Heart right ventricle (tissue), 16 donors: ENCODE measurements around the gene STAG1. TPM values are rescaled to one million over a fixed set of nuclear protein-coding genes. Genes with fewer than 3 reads are reported as not detected.
"Not testable (repeated sequence)": the region's sequence is repeated elsewhere in the genome, so short reads cannot be mapped to it uniquely, and the experiment has no call there.

ENCODE experiments used
- ATAC-seq, 8 donors: fragments of 200-7000 bp; cut with Tn5 transposase; one replicate each; pipeline ENCODE4 v1.9.1; 2020; ENCODE audit warnings: mild to moderate bottlenecking in 8 of 8, moderate library complexity in 8 of 8, moderate number of reproducible peaks in 1 of 8
- DNase-seq, 2 donors: peaks; one replicate each; pipeline ENCODE4 v3.0.0-alpha.2; 2020
- H3K27ac ChIP-seq, 10 donors: fragments of 200-600 bp; sonication (generic) in 2 of 10; one replicate each; pipeline versions ENCODE4 v1.5.0 to v1.8.0; 2020 to 2022; ENCODE audit warnings: mild to moderate bottlenecking in 3 of 10
- H3K27me3 ChIP-seq, 7 donors: fragments of 200-600 bp; one replicate each; pipeline ENCODE4 v1.8.0; 2021 to 2022; ENCODE audit warnings: mild to moderate bottlenecking in 2 of 7
- H3K36me3 ChIP-seq, 9 donors: fragments of 200-600 bp; sonication (generic) in 1 of 9; one replicate each; pipeline versions ENCODE4 v1.5.0 to v1.8.0; 2020 to 2022; ENCODE audit warnings: mild to moderate bottlenecking in 2 of 9
- H3K4me1 ChIP-seq, 9 donors: fragments of 200-600 bp; sonication (generic) in 1 of 9; one replicate each; pipeline versions ENCODE4 v1.5.0 to v1.8.0; 2020 to 2022; ENCODE audit warnings: mild to moderate bottlenecking in 4 of 9
- H3K4me3 ChIP-seq, 10 donors: fragments of 200-600 bp; sonication (generic) in 2 of 10; one replicate each; pipeline versions ENCODE4 v1.5.0 to v1.8.0; 2020 to 2022; ENCODE audit warnings: mild to moderate bottlenecking in 7 of 10, moderate library complexity in 2 of 10
- H3K9me3 ChIP-seq, 11 donors: fragments of 200-600 bp in 10 of 11; sonication (generic) in 2 of 11; one replicate each; pipeline versions ENCODE4 v1.5.0 to v1.8.0; 2013 to 2022; ENCODE audit warnings: mild to moderate bottlenecking in 2 of 11, control low read depth in 1 of 11, moderate library complexity in 1 of 11
- WGBS, 2 donors: extraction: QIAGEN DNeasy Blood & Tissue Kit; methylation state at CpG; one replicate each; pipeline ENCODE4 v1.1.7; 2013; ENCODE audit warnings: inconsistent platforms in 1 of 2; 5-methylcytosine and 5-hydroxymethylcytosine counted together
- intact Hi-C, 10 donors: fragments of 100-400 bp; cut with DNase I; formaldehyde crosslinking; loops; one replicate each; pipeline versions ENCODE4 v1.11.1 to v1.14.2; 2022
- polyA plus RNA-seq, 2 donors: library from polyadenylated mRNA; stranded (reverse); fragments of 200-250 nt; gene quantifications; one replicate each; pipeline ENCODE4 v1.2.3, GENCODE V29; 2013
- total RNA-seq, 10 donors: library from RNA; stranded (reverse); fragmentation: NEBNext Ultra II Directional in 3 of 10; extraction: Animal tissue kit (Norgen Biotek cat#: 25700) in 3 of 10; gene quantifications; one replicate each; pipeline versions ENCODE4 v1.2.1 to v1.2.4, GENCODE V29; 2021 to 2023
- TF ChIP-seq, protein P1 (sequence below), 9 donors: fragments of 200-600 bp; sonication (generic) in 2 of 9; IDR thresholded peaks; one replicate each; pipeline versions ENCODE4 v1.5.0 to v1.8.0; 2021 to 2022; ENCODE audit warnings: antibody characterized with exemption in 9 of 9, mild to moderate bottlenecking in 5 of 9, moderate library complexity in 1 of 9
- donor health status: Arrhythmogenic right ventricular cardiomyopathy.
- donor health status: ischemic (EF 13 %, LVEDD 7.1; RV severe dilation, severe dysfunction).
- donor health status: healthy with polysubstance abuse.
- donor health status: DM: no; HTN: yes; CAD: no.
- donor health status: DM: no; HTN: no; CAD: no.
- donor health status: ischemic (EF 25% LVEDD 6.9; RV normal size, moderate dysfunction).
- donor health status: ischemic (EF 25% LVEDD 5.7; RV mildly dilated, moderate dysfunction).
- donor health status: healthy.
- donor health status: DM: yes; HTN: yes; CAD: no.
- donor health status: Ischemic cardiomyopathy.
- donor health status: ischemic (EF 35%, LVEDD 5.7; RV mildly dilated, moderate dysfunction).
- donor health status: nonischemic (EF 11% LVEDD 7.7; RV severe dilation, severe dysfunction).
- donor health status: DM: yes; HTN: yes; CAD: no.
- donor health status: PGD.
- donor health status: ischemic (EF 29% LVEDD 5.4; RV normal size, mild dysfunction).
- donor health status: nonischemic (EF 23%, LVEDD 6.1; RV moderate dilation, normal function).

The STAG1 gene
- total and polyA plus RNA-seq, 12 donors: 8.0 to 27.6 (median 19.6) TPM

- TF ChIP-seq, protein P1, sequence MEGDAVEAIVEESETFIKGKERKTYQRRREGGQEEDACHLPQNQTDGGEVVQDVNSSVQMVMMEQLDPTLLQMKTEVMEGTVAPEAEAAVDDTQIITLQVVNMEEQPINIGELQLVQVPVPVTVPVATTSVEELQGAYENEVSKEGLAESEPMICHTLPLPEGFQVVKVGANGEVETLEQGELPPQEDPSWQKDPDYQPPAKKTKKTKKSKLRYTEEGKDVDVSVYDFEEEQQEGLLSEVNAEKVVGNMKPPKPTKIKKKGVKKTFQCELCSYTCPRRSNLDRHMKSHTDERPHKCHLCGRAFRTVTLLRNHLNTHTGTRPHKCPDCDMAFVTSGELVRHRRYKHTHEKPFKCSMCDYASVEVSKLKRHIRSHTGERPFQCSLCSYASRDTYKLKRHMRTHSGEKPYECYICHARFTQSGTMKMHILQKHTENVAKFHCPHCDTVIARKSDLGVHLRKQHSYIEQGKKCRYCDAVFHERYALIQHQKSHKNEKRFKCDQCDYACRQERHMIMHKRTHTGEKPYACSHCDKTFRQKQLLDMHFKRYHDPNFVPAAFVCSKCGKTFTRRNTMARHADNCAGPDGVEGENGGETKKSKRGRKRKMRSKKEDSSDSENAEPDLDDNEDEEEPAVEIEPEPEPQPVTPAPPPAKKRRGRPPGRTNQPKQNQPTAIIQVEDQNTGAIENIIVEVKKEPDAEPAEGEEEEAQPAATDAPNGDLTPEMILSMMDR (IDR thresholded peaks at IDR 0.05): no peak
- Histone ChIP-seq H3K4me3 (no peak overlapping the region), H3K27ac (no peak overlapping the region), H3K27me3 (no peaks in the 10 kb centered on the region), H3K36me3 (peaks cover 0 to 32% (median 7%) of the 10 kb centered on the region in 9 donors), H3K4me1 (no peaks in the 10 kb centered on the region), H3K9me3 (no peaks in the 10 kb centered on the region)
- 36 to 48% methylated on average over 1 of the region's 1 CpG for WGBS, 2 donors
- intact Hi-C loops: no loop called here
- DNase-seq (no peak), ATAC-seq (no peak)
Measured at GRCh38 chr3:136378011-136378410, 374.2 kb downstream of the STAG1 start.

GRCh38 chr3:136377508-136377907 is 374.7 kb downstream of the STAG1 start:
- DNase-seq (no peak), ATAC-seq (no peak)
- H3K27me3 ChIP-seq: no peaks in the 10 kb centered on the region
- no peaks in the 10 kb centered on the region for H3K4me1 ChIP-seq
- H3K9me3 ChIP-seq: no peaks in the 10 kb centered on the region
- H3K27ac ChIP-seq: no peak overlapping the region
- intact Hi-C loops: no loop called here
- TF ChIP-seq, protein P1 (IDR thresholded peaks at IDR 0.05): no peak
- H3K36me3 ChIP-seq: peaks cover 0 to 32% (median 7%) of the 10 kb centered on the region in 9 donors
- no peak overlapping the region for H3K4me3 ChIP-seq
- 55 to 63% methylated on average over 2 of the region's 2 CpGs for WGBS, 2 donors

- H3K36me3 ChIP-seq: peaks cover 0 to 32% (median 7%) of the 10 kb centered on the region in 9 donors
- DNase-seq, H3K27ac ChIP-seq, H3K9me3 ChIP-seq, intact Hi-C loops, ATAC-seq, H3K4me3 ChIP-seq, H3K4me1 ChIP-seq, H3K27me3 ChIP-seq: not testable (repeated sequence)
- WGBS, 2 donors: 97 to 99% methylated on average over 5 of the region's 5 CpGs
Measured at GRCh38 chr3:136375800-136376199, 376.4 kb downstream of the STAG1 start.

DNA sequence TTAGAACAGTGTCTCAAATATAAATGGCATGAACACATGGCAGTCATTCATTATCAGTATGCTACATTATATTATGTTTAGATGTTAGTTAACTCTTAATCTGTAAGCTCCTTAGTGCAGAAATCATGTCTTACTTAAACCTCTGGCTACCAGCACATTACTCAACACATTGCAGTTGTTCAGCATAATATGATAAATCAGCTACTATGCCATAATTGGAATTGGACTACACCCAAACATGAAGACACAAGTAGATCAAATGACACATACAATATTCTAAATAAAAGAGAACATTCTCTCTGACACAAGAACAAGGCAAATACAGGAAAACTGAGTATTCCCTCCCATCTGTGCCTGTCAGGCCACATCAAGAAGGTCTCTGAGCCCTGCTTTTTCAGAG is 385.9 kb downstream of the STAG1 start:
- TF ChIP-seq, protein P1 (IDR thresholded peaks at IDR 0.05): no peak
- H3K27ac ChIP-seq: no peak overlapping the region
- H3K4me3 ChIP-seq: no peak overlapping the region
- H3K27me3 ChIP-seq: no peaks in the 10 kb centered on the region
- no peaks in the 10 kb centered on the region for H3K9me3 ChIP-seq
- intact Hi-C loops: loop anchor here in 1 of 10 donors (10.0 kb wide), 1 partner anchor 281 kb away; no protein-coding TSS in a partner anchor
- no peak for ATAC-seq
- no peaks in the 10 kb centered on the region for H3K4me1 ChIP-seq
- no peak for DNase-seq
- H3K36me3 ChIP-seq: peaks cover 0 to 79% (median 0%) of the 10 kb centered on the region in 9 donors

DNA sequence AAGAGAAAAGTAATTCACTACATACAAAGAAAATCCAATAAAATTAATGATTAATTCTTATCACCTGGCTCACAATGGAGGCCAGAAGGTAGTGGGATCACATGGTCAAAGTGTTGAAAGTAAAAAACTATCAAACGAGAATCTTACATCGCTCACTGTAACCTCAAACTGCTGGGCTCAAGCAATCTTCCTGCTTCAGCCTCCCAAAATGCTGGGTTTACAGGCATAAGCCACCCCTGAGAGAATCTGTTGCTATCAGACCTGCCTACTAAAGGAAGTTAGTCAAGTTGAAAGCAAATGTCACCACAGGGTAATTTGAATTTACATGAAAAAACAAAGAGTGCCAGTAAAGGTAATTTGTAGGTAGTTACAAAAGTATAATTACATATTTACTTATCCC is 398.7 kb downstream of the STAG1 start:
- ATAC-seq: no peak
- Histone ChIP-seq H3K4me3 (no peak overlapping the region), H3K27me3 (no peaks in the 10 kb centered on the region), H3K9me3 (peaks cover 0 to 12% (median 0%) of the 10 kb centered on the region in 11 donors), H3K4me1 (peaks cover 0 to 21% (median 15%) of the 10 kb centered on the region in 9 donors), H3K36me3 (peaks cover 0 to 69% (median 7%) of the 10 kb centered on the region in 9 donors), H3K27ac (no peak overlapping the region)
- no peak for DNase-seq
- TF ChIP-seq, protein P1 (IDR thresholded peaks at IDR 0.05): no peak
- intact Hi-C loops: no loop called here
- WGBS, 2 donors: 84 to 93% methylated on average over 2 of the region's 2 CpGs
